NCI-H510A treated with DMSO at 0.1 percent for 48 hours (cell line): ENCODE data around the gene RRP36.
A peak's percentile ranks its signal among the peaks of the same experiment; 100 is the strongest.
"Not testable (repeated sequence)": the region's sequence is repeated elsewhere in the genome, so short reads cannot be mapped to it uniquely, and the experiment has no call there.

Source experiments
- DNase-seq: peaks from one replicate; lab custom pipeline; 2025; lab: John Stamatoyannopoulos, UW

The RRP36 gene

GRCh38 chr6:43037706-43038105 is 16.3 kb downstream of the RRP36 start:
- DNase-seq, result no peak

GRCh38 chr6:43038727-43039126 is 17.3 kb downstream of the RRP36 start:
- no peak for DNase-seq

GRCh38 chr6:43040542-43041257 is 19.3 kb downstream of the RRP36 start:
- DNase-seq, result no peak

GRCh38 chr6:43041475-43041874 is 20.1 kb downstream of the RRP36 start:
- DNase-seq, result not testable (repeated sequence)

GRCh38 chr6:43043310-43043709 is 21.9 kb downstream of the RRP36 start:
- no peak for DNase-seq

- no peak for DNase-seq
These were observed 24.0 kb downstream of the RRP36 start for GRCh38 chr6:43045371-43045930.

GRCh38 chr6:43047998-43048397 is 26.6 kb downstream of the RRP36 start:
- DNase-seq, result no peak

GRCh38 chr6:43050981-43051380 is 29.6 kb downstream of the RRP36 start:
- DNase-seq, result no peak

GRCh38 chr6:43052225-43052841 is 30.9 kb downstream of the RRP36 start:
- DNase-seq, result no peak

- DNase-seq, result peak; percentile 24
These were observed 31.6 kb downstream of the RRP36 start for GRCh38 chr6:43052842-43053544.

GRCh38 chr6:43053545-43054205 is 32.3 kb downstream of the RRP36 start, which contains the start of gene CUL7:
Gene CUL7 (minus strand): TSS chr6:43053851. CDS start chr6:43052788, 1,063 bp downstream.
- peak; percentile 99 for DNase-seq

GRCh38 chr6:43054206-43054943 is 33.0 kb downstream of the RRP36 start:
- DNase-seq, result no peak

GRCh38 chr6:43055966-43056365 is 34.5 kb downstream of the RRP36 start:
- DNase-seq, result no peak

- DNase-seq, result no peak
These were observed 37.1 kb downstream of the RRP36 start for GRCh38 chr6:43058531-43058930.

GRCh38 chr6:43059168-43060033 is 38.0 kb downstream of the RRP36 start, which contains the start of the genes KLC4 and MRPL2:
Gene KLC4 (plus strand): TSS chr6:43059631. CDS start chr6:43061336, 1,705 bp downstream.
Gene MRPL2 (minus strand): TSS chr6:43059434. CDS start chr6:43059381, 53 bp downstream.
- DNase-seq, result peak; percentile 99

GRCh38 chr6:43060034-43060754 is 38.8 kb downstream of the RRP36 start:
- peak; percentile 62 for DNase-seq

- no peak for DNase-seq
These were observed 39.6 kb downstream of the RRP36 start for GRCh38 chr6:43060755-43061633.

- DNase-seq, result no peak
These were observed 40.4 kb downstream of the RRP36 start for GRCh38 chr6:43061861-43062260.
